ENCODE data around the gene FTMT.

The FTMT gene

DNA sequence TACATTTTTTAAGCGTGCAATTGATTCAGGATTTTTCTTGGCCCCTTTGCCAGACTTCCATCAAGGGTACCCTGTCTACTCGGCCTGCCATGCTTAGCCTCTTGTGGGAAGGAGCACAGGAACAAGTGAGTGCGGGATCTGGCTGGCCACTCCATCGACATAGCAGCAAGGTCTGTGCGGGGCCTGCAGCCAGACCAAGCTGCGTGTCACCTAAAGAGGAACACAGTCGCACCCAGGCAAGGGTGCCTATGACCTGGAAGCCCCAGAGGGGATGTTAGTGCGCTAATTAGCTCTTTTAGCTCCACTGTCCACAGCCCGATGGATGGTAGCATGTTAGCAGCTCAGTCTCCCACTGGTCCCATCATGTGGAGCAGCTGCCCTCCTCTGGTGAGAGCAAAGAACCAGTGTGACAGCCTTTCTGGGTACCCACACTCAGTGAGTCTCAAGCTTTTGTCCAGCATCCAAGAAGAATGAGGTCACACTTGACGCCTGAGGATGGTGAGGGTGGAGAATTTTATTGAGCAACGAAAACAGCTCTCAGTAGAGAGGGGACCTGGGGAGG lies 38.7 kb downstream of the FTMT start:
- Histone ChIP-seq H3K27me3 (ENCODE audit: insufficient read depth, poor library complexity, severe bottlenecking) (no peaks in the 10 kb centered on the region), H3K27ac (replicated peaks) (no peak overlapping the region), H3K4me3 (replicated peaks; ENCODE audit: insufficient read depth, low read length) (no peak overlapping the region)
- TF ChIP-seq, protein P1, sequence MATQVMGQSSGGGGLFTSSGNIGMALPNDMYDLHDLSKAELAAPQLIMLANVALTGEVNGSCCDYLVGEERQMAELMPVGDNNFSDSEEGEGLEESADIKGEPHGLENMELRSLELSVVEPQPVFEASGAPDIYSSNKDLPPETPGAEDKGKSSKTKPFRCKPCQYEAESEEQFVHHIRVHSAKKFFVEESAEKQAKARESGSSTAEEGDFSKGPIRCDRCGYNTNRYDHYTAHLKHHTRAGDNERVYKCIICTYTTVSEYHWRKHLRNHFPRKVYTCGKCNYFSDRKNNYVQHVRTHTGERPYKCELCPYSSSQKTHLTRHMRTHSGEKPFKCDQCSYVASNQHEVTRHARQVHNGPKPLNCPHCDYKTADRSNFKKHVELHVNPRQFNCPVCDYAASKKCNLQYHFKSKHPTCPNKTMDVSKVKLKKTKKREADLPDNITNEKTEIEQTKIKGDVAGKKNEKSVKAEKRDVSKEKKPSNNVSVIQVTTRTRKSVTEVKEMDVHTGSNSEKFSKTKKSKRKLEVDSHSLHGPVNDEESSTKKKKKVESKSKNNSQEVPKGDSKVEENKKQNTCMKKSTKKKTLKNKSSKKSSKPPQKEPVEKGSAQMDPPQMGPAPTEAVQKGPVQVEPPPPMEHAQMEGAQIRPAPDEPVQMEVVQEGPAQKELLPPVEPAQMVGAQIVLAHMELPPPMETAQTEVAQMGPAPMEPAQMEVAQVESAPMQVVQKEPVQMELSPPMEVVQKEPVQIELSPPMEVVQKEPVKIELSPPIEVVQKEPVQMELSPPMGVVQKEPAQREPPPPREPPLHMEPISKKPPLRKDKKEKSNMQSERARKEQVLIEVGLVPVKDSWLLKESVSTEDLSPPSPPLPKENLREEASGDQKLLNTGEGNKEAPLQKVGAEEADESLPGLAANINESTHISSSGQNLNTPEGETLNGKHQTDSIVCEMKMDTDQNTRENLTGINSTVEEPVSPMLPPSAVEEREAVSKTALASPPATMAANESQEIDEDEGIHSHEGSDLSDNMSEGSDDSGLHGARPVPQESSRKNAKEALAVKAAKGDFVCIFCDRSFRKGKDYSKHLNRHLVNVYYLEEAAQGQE (IDR thresholded peaks at IDR 0.05; ENCODE audit: insufficient replicate concordance, low read depth): no peak
- no peak for TF ChIP-seq POLR2AphosphoS5 (IDR thresholded peaks at IDR 0.05; ENCODE audit: low read depth)
- TF ChIP-seq GABPA (IDR thresholded peaks at IDR 0.05; ENCODE audit: low read depth): no peak
- TF ChIP-seq, protein P2, sequence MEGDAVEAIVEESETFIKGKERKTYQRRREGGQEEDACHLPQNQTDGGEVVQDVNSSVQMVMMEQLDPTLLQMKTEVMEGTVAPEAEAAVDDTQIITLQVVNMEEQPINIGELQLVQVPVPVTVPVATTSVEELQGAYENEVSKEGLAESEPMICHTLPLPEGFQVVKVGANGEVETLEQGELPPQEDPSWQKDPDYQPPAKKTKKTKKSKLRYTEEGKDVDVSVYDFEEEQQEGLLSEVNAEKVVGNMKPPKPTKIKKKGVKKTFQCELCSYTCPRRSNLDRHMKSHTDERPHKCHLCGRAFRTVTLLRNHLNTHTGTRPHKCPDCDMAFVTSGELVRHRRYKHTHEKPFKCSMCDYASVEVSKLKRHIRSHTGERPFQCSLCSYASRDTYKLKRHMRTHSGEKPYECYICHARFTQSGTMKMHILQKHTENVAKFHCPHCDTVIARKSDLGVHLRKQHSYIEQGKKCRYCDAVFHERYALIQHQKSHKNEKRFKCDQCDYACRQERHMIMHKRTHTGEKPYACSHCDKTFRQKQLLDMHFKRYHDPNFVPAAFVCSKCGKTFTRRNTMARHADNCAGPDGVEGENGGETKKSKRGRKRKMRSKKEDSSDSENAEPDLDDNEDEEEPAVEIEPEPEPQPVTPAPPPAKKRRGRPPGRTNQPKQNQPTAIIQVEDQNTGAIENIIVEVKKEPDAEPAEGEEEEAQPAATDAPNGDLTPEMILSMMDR (IDR thresholded peaks at IDR 0.05; ENCODE audit: insufficient read depth, low read length): no peak
- TF ChIP-seq SPI1 (IDR thresholded peaks at IDR 0.05; ENCODE audit: borderline replicate concordance, low read depth): no peak
- DNase-seq (ENCODE audit: low read depth in 1 of 2, low spot score in 1 of 2): no peak

DNA sequence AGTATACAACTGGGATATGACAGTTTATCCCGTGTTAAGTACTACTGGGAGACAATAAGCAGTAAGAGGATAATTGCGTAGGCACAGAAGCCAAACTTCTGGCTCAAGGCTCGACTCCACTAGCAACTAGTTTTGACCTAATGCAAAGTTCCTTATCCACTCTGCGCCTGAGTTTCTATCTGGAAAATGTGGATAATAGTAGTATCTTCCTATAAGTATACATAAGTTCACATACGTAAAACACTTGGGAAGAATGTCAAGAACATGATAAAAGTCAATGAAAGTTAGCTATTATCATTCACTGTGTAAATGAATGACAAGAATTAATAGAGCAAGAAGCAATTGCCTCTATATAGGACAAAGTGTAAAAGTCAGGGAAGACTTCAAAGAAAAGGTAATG lies 45.7 kb downstream of the FTMT start:
- DNase-seq (ENCODE audit: low read depth in 1 of 2, low spot score in 1 of 2): no peak
- Histone ChIP-seq H3K4me3 (replicated peaks; ENCODE audit: insufficient read depth, low read length) (no peak overlapping the region), H3K27ac (replicated peaks) (no peak overlapping the region), H3K27me3 (ENCODE audit: insufficient read depth, poor library complexity, severe bottlenecking) (no peaks in the 10 kb centered on the region)
- TF ChIP-seq, protein P1 (IDR thresholded peaks at IDR 0.05; ENCODE audit: insufficient replicate concordance, low read depth): no peak
- TF ChIP-seq SPI1 (IDR thresholded peaks at IDR 0.05; ENCODE audit: borderline replicate concordance, low read depth) (no peak), POLR2AphosphoS5 (IDR thresholded peaks at IDR 0.05; ENCODE audit: low read depth) (no peak)

DNA sequence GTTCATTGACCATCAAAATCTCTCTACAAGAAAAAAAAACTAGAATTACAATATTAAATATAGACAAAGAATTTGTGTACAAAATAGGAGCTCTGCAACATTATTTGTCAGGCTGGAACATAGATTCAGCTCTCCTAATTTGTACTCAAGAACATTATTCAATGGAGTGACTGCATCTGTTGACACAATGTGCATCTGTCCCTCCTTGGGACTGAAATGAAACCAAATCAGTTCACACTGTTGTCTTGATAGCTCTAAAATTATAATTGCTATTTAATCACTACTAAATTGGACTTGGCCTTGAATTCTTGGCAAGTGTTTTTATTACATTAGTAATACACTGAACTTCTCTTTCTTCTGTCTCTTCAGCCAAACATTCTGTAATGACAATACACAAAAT lies 47.7 kb downstream of the FTMT start:
- DNase-seq (ENCODE audit: low read depth in 1 of 2, low spot score in 1 of 2): no peak

More for the DNA sequence above, 47.7 kb downstream of the FTMT start:
- H3K27ac ChIP-seq (replicated peaks): no peak overlapping the region
- H3K4me3 ChIP-seq (replicated peaks; ENCODE audit: insufficient read depth, low read length): no peak overlapping the region
- no peaks in the 10 kb centered on the region for H3K27me3 ChIP-seq (ENCODE audit: insufficient read depth, poor library complexity, severe bottlenecking)
- TF ChIP-seq SPI1 (IDR thresholded peaks at IDR 0.05; ENCODE audit: borderline replicate concordance, low read depth) (no peak), GABPA (IDR thresholded peaks at IDR 0.05; ENCODE audit: low read depth) (no peak), POLR2AphosphoS5 (IDR thresholded peaks at IDR 0.05; ENCODE audit: low read depth) (no peak)
- TF ChIP-seq, protein P2 (IDR thresholded peaks at IDR 0.05; ENCODE audit: insufficient read depth, low read length): no peak
- TF ChIP-seq, protein P1 (IDR thresholded peaks at IDR 0.05; ENCODE audit: insufficient replicate concordance, low read depth): no peak
